DOHH2 (cell line): ENCODE measurements around the gene FSTL4.

Experiments
- H3F3A ChIP-seq: fragments of 200-600 bp; sonication (generic), shearing (Covaris generic); 2 replicates; pipeline ENCODE4 v1.6.0; 2016; ENCODE audit warnings: antibody characterized with exemption, mild to moderate bottlenecking; ENCODE audit not compliant: control insufficient read depth, insufficient read depth
- H3K27ac ChIP-seq: fragments of 200-600 bp; sonication (generic); 2 replicates; pipeline ENCODE4 v1.5.1; 2014; ENCODE audit warnings: low read depth, mild to moderate bottlenecking, low read length, moderate library complexity
- H3K27me3 ChIP-seq: fragments of 200-600 bp; sonication (generic); 2 replicates; pipeline ENCODE4 v1.6.1; 2014; ENCODE audit warnings: mild to moderate bottlenecking, low read length, mixed read lengths; ENCODE audit not compliant: control insufficient read depth
- H3K36me3 ChIP-seq: fragments of 200-600 bp; sonication (generic); 2 replicates; pipeline ENCODE4 v1.6.1; 2014; ENCODE audit warnings: mild to moderate bottlenecking, low read length, moderate library complexity, mixed read lengths; ENCODE audit not compliant: control insufficient read depth
- H3K4me1 ChIP-seq: fragments of 200-600 bp; sonication (generic); 2 replicates; pipeline ENCODE4 v1.6.1; 2014; ENCODE audit warnings: mild to moderate bottlenecking, low read length, mixed read lengths; ENCODE audit not compliant: control insufficient read depth
- H3K4me2 ChIP-seq: fragments of 200-600 bp; sonication (generic); 2 replicates; pipeline ENCODE4 v1.6.0; 2014; ENCODE audit warnings: mild to moderate bottlenecking, low read length, moderate library complexity
- H3K4me3 ChIP-seq: fragments of 200-600 bp; sonication (generic); 2 replicates; pipeline ENCODE4 v1.5.1; 2014; ENCODE audit warnings: mild to moderate bottlenecking, low read length, mixed read lengths
- H3K79me2 ChIP-seq: fragments of 200-600 bp; sonication (generic); 2 replicates; pipeline ENCODE4 v1.6.1; 2014; ENCODE audit warnings: mild to moderate bottlenecking, low read length, mixed read lengths; ENCODE audit not compliant: control insufficient read depth
- H3K9me2 ChIP-seq: fragments of 200-600 bp; sonication (generic); replicated peaks from 2 replicates; pipeline ENCODE4 v1.6.1; 2014; ENCODE audit warnings: mild to moderate bottlenecking, low read length, mixed read lengths; ENCODE audit not compliant: control insufficient read depth
- H3K9me3 ChIP-seq: fragments of 200-600 bp; sonication (generic); 2 replicates; pipeline ENCODE4 v1.6.1; 2014; ENCODE audit warnings: antibody characterized with exemption, low read length, mixed read lengths; ENCODE audit not compliant: control insufficient read depth, insufficient read depth
- H4K20me1 ChIP-seq: fragments of 200-600 bp; sonication (generic); 2 replicates; pipeline ENCODE4 v1.6.0; 2014; ENCODE audit warnings: low read depth, mild to moderate bottlenecking, antibody characterized with exemption, low read length, moderate library complexity; ENCODE audit not compliant: control insufficient read depth, insufficient read depth
- CTCF ChIP-seq: fragments of 200-600 bp; sonication (generic); IDR thresholded peaks from one replicate; pipeline ENCODE4 v1.5.1; 2014; ENCODE audit warnings: antibody characterized with exemption, mild to moderate bottlenecking, low read depth, low read length; ENCODE audit not compliant: poor library complexity, severe bottlenecking
- EZH2phosphoT487 ChIP-seq: fragments of 200-600 bp; sonication (generic); IDR thresholded peaks from 2 replicates; pipeline ENCODE4 v1.6.1; 2017; ENCODE audit warnings: borderline replicate concordance, mild to moderate bottlenecking, antibody characterized with exemption, low read length, moderate library complexity, mixed read lengths

FSTL4 gene

GRCh38 chr5:133503511-133503910, 108.8 kb downstream of the FSTL4 start:
- no peak for TF ChIP-seq EZH2phosphoT487
- TF ChIP-seq CTCF = no peak
- H3K4me2 ChIP-seq = no peak overlapping the region
- no peak overlapping the region for H3K27ac ChIP-seq
- no peaks in the 10 kb centered on the region for H3K9me3 ChIP-seq
- no peaks in the 10 kb centered on the region for H4K20me1 ChIP-seq
- no peak overlapping the region for H3K4me3 ChIP-seq
- H3K27me3 ChIP-seq = peaks cover 14% of the 10 kb centered on the region
- no peaks in the 10 kb centered on the region for H3K9me2 ChIP-seq
- H3K79me2 ChIP-seq = no peaks in the 10 kb centered on the region
- H3K4me1 ChIP-seq = no peaks in the 10 kb centered on the region
- H3F3A ChIP-seq = no peaks in the 10 kb centered on the region
- no peaks in the 10 kb centered on the region for H3K36me3 ChIP-seq

GRCh38 chr5:133499895-133500294, 112.4 kb downstream of the FSTL4 start:
- Histone ChIP-seq H4K20me1 (no peaks in the 10 kb centered on the region), H3F3A (no peaks in the 10 kb centered on the region), H3K79me2 (no peaks in the 10 kb centered on the region), H3K4me1 (no peaks in the 10 kb centered on the region), H3K27ac (no peak overlapping the region), H3K4me3 (no peak overlapping the region), H3K4me2 (no peak overlapping the region), H3K27me3 (peaks cover 13% of the 10 kb centered on the region), H3K36me3 (no peaks in the 10 kb centered on the region), H3K9me3 (no peaks in the 10 kb centered on the region), H3K9me2 (no peaks in the 10 kb centered on the region)
- TF ChIP-seq CTCF (no peak), EZH2phosphoT487 (no peak)

- TF ChIP-seq CTCF = no peak
- TF ChIP-seq EZH2phosphoT487 = no peak
Observed at GRCh38 chr5:133497608-133498348, 114.6 kb downstream of the FSTL4 start.

More at GRCh38 chr5:133497608-133498348, 114.6 kb downstream of the FSTL4 start:
- H3K79me2 ChIP-seq = no peaks in the 10 kb centered on the region
- no peaks in the 10 kb centered on the region for H3K4me1 ChIP-seq
- no peak overlapping the region for H3K4me3 ChIP-seq
- peaks cover 12% of the 10 kb centered on the region for H3K27me3 ChIP-seq
- no peaks in the 10 kb centered on the region for H3K9me3 ChIP-seq
- no peaks in the 10 kb centered on the region for H3K36me3 ChIP-seq
- no peak overlapping the region for H3K27ac ChIP-seq
- H3F3A ChIP-seq = no peaks in the 10 kb centered on the region
- no peaks in the 10 kb centered on the region for H3K9me2 ChIP-seq
- H3K4me2 ChIP-seq = no peak overlapping the region
- H4K20me1 ChIP-seq = no peaks in the 10 kb centered on the region
